HG03575 (cell line): Measurements from ENCODE around the gene NDUFB10.

Experiments
- ATAC-seq: cut with Tn5 transposase; IDR thresholded peaks from one replicate; pipeline ENCODE4 v1.9.1; 2021; ENCODE audit not compliant: unreplicated experiment, insufficient number of reproducible peaks, low FRiP score; ENCODE audit errors: extremely low read depth

The NDUFB10 gene

DNA sequence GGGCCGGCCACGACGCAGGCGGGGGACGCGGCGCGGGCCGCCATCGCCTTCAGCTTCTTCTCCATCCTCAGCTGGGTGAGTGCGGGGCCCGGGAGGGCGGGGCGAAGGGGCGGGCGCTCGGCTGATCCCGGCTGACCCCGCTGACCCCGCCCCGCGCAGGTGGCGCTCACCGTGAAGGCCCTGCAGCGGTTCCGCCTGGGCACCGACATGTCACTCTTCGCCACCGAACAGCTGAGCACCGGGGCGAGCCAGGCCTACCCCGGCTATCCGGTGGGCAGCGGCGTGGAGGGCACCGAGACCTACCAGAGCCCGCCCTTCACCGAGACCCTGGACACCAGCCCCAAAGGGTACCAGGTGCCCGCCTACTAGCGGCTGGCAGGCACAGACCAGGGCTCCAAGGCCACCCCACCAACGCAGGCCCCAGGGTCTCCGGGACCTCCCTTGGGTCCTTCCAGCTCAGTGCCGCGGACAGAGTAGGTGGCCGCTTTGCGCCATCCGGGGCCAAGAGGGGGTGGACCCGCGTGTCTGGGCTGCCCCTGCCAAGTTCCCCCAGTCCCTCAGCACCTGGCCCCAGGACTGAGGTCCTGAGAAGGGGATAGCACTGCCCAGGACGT lies 33.5 kb downstream of the NDUFB10 start:
- no peak for ATAC-seq

DNA sequence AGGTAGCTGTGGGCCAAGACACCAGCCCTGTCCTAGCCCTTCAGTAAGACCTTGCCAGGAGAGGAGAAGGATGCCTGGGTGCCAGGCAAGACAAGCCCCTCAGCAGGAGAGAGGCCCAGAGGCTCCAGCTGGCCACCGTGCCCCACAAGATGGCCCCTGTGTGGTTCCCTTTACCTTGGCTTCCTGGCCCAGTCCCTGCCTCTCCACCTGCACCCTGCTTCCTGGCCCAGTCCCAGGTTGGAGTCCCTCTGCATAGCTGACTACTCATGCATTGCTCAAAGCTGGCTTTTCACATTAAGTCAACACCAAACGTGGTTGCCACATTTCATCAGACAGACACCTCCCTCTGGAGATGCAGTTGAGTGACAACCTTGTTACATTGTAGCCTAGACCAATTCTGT lies 34.4 kb downstream of the NDUFB10 start:
- ATAC-seq = no peak

GRCh38 chr16:1997494-1998359 lies 38.4 kb downstream of the NDUFB10 start:
- no peak for ATAC-seq

GRCh38 chr16:1998360-1998835 lies 39.1 kb downstream of the NDUFB10 start:
- ATAC-seq = no peak

- no peak for ATAC-seq
Measured at GRCh38 chr16:1998852-1999801, 39.8 kb downstream of the NDUFB10 start.

DNA sequence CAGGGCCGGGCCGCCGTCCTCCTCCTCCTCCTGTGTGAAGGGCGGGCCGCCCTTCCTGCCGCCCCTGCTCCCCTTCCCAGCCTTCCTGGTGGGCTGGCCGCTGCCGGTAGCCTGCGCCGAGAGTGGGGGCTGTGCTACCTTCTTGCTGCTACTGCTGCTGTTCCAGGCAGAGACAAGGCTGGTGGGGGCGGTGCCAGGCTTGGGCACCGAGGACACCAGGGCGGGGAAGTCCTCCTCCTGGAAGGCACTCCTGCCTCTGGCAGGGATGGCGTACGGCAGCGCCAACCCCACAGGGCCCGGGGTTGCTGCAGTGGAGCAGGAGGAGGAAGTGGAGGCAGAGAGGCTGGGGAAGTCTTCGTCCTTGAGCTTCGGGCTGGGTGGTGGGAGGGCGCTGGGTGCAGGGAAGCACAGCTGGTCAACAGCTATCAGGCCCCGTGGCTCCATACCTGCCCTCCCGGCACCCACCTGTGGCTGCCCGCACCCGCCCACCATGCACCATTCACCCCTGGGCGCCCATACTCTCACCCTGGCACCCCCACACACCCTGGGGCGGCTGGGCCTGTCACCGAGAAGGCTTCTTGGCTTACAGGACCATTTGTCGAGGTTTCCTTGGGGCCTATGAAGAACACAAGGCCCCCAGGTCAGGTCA lies 40.7 kb downstream of the NDUFB10 start:
- no peak for ATAC-seq

GRCh38 chr16:2001035-2001434 lies 41.7 kb downstream of the NDUFB10 start:
- ATAC-seq = no peak

- ATAC-seq = no peak
Measured at GRCh38 chr16:2001456-2002355, 42.4 kb downstream of the NDUFB10 start.

- no peak for ATAC-seq
Measured at GRCh38 chr16:2002406-2003230, 43.3 kb downstream of the NDUFB10 start.

GRCh38 chr16:2003231-2003826 lies 44.0 kb downstream of the NDUFB10 start:
- no peak for ATAC-seq

DNA sequence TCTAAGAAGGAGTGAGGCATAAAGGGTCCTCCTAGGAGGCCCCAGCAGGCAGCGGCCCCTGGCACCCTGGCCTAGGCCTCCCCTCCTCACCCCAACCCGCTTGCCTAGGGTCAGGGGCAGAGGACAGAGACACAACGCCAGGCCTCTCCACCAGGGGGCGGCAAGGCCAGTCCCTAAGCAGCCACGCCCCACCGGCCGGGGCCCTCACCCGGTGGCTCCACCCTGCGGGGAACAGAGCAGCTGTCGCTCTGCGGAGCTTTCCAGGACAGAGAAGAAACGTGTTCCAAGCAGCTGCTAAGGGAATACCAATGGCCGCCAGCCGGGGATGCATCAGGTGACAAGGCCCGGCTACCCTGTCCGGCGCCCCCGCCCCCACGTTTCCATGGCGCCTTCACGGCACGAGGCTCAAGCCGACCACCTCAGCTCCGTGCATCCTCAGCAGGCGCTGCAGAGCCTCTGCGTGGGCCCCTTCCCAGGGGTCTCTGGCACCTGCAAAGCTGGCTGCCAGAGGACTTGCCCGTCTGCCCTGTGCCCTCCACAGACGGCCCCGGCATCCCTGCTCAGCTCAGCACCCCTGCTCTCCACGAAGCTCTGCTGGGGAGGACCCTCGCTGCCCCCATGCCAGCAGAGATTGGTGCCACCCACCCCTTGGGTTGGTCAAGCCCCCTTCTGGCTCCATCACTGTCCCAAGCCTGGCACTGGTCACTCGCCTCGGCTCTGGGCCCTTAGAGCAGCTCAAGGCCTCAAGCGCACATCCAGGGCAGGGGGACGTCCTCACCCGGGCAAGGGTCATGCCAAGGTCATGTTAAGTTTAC lies 44.7 kb downstream of the NDUFB10 start:
- ATAC-seq = no peak

DNA sequence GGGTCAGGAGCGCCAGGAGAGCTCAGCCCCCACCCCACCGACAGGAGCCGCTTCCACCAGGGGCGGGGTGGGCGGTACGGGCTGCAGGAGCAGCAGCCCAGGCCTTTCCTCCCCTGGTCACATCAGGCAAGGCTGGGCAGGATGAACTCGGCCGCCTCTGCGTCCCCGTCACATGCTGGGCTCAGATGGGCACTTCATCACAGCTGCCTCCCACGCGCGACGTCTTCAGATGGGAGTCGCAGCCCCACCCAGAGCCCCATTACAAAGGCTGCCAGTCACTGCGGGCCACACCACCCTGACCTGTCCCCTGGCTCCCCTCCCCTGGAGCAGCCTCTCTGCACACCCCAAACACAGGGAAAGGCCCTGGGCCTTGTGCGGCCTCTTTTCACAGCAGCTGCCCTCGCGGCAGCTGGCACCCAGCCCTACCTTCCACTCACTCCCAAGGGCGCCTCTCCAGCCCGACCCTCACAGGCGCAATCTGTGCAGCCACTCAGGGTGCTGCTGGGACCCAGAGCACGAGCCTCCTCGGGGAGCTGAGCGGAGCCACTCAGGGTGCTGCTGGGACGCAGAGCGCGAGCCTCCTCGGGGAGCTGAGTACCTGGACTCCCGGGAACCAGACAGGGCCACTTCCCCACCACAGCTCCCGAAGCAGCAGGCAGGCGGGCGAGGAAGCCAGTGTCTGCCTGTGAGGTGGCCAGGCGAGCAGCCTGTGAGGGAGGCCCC lies 45.6 kb downstream of the NDUFB10 start:
- no peak for ATAC-seq

DNA sequence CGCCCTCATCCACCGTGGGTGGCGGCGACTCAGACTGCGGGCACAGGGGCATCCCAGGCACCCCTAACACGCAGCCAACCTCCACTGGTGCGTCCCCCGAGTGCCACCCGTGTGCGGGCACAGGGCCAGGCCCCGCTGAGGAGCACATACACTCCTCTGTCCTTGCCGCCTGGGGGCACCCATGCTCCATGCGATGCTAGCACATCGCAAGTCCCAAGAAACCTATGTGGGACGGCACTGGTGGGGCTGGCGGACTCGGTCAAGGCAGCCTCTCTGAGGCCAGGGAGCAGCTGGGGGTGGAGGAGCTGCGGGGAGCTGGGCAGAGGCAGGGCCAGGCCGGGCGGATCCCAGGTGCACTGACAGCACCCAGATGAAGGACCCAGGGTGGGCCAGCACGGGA lies 46.3 kb downstream of the NDUFB10 start:
- no peak for ATAC-seq

- no peak for ATAC-seq
Measured at GRCh38 chr16:2006317-2006716, 47.0 kb downstream of the NDUFB10 start.

- ATAC-seq = no peak
Measured at GRCh38 chr16:2007081-2007836, 47.9 kb downstream of the NDUFB10 start.
